GM12875 (cell line): ENCODE measurements around the gene SLC4A7.
"Not testable (repeated sequence)": the region's sequence is repeated elsewhere in the genome, so short reads cannot be mapped to it uniquely, and the experiment has no call there.

Experiments
- H3K4me3 ChIP-seq: one replicate; pipeline ENCODE4 v1.5.1; 2011; ENCODE audit warnings: low read depth, low read length, control low read depth
- CTCF ChIP-seq: IDR thresholded peaks from 2 replicates; pipeline ENCODE4 v1.5.1; 2011; ENCODE audit warnings: low read depth, mild to moderate bottlenecking, control low read depth, inconsistent platforms, low read length, moderate library complexity, borderline replicate concordance; ENCODE audit not compliant: insufficient read depth

SLC4A7 gene

GRCh38 chr3:27428446-27428845 is 55.7 kb downstream of the SLC4A7 start:
- TF ChIP-seq CTCF = no peak
- no peak overlapping the region for H3K4me3 ChIP-seq

- TF ChIP-seq CTCF = no peak
- H3K4me3 ChIP-seq = no peak overlapping the region
Measured at GRCh38 chr3:27426926-27427325, 57.3 kb downstream of the SLC4A7 start.

GRCh38 chr3:27425896-27426565 is 58.2 kb downstream of the SLC4A7 start:
- no peak overlapping the region for H3K4me3 ChIP-seq
- no peak for TF ChIP-seq CTCF

GRCh38 chr3:27424812-27425521 is 59.2 kb downstream of the SLC4A7 start:
- H3K4me3 ChIP-seq = not testable (repeated sequence)

- no peak for TF ChIP-seq CTCF
- H3K4me3 ChIP-seq = no peak overlapping the region
Measured at GRCh38 chr3:27423463-27423862, 60.7 kb downstream of the SLC4A7 start.

- TF ChIP-seq CTCF = no peak
- H3K4me3 ChIP-seq = no peak overlapping the region
Measured at GRCh38 chr3:27422617-27423016, 61.6 kb downstream of the SLC4A7 start.

GRCh38 chr3:27415202-27415601 is 69.0 kb downstream of the SLC4A7 start:
- no peak for TF ChIP-seq CTCF
- no peak overlapping the region for H3K4me3 ChIP-seq
